Loucy (cell line): Measurements from ENCODE around the gene MYO5B.

Experiments used
- CTCF ChIP-seq: fragments of 200-600 bp; sonication (generic); conservative IDR thresholded peaks from 2 replicates; pipeline ENCODE4 v1.5.1; 2014; ENCODE audit warnings: mild to moderate bottlenecking, antibody characterized with exemption, low read length
- EZH2phosphoT487 ChIP-seq: fragments of 200-600 bp; IDR thresholded peaks from 2 replicates; pipeline ENCODE4 v1.6.1; 2018; ENCODE audit warnings: antibody characterized with exemption, mild to moderate bottlenecking, moderate library complexity, borderline replicate concordance

- no peak for TF ChIP-seq CTCF
- no peak for TF ChIP-seq EZH2phosphoT487
Measured at GRCh38 chr18:50190926-50191325, 4.0 kb downstream of the MYO5B start.
